HG03045 (cell line): Measurements from ENCODE around the gene TRABD2B.

Source experiments
- ATAC-seq: cut with Tn5 transposase; IDR thresholded peaks from one replicate; pipeline ENCODE4 v1.9.1; 2021; ENCODE audit warnings: mild to moderate bottlenecking, moderate library complexity; ENCODE audit not compliant: unreplicated experiment

TRABD2B gene

DNA sequence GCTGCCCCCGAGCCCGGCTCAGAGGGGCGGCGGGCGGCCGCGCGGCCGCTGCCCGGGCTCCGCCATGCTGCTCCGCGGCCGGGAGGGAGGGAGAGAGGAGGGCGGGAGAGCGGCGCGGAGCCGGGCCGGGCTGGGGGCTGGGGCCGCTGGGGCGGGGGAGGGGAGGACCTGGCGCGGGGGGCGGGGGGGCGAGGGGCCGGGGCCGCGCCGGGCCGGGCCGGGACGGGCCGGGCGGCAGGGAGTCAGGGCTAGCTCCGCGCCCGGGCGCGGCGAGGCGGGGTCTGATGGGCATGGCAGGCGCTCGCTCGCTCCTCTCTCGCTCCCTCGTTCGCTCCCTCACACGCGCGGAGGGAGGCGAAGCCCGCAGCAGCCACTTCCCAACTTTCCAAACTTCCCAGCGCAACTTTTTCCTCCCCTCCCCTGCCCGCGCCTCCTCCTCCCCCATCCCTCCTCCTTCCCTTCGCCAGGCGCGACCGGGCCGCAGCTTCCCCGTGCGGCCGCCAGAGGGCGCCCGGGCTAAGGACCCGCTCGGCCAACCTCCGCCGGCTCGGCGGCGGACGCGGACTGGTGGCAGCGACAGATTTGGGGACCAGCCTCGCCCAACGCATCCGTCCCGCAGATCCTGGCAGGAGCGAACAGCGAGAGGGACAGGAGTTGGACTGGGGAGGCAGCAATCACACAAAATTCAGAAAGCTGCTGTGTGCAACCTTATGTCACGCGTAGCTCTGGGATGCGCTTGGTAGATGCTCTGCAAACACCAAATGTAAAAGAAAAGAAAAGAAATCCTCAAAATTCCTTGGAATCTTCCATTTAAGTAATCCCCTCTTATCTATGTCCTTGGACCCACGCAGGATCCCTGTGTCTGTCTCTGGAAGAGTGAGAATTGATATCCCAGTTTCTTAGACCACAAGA, at the start of gene TRABD2B:
TSS of gene TRABD2B (minus strand) at position 97 of the 912 bp plus-strand sequence.
- peak; percentile 75 for ATAC-seq

DNA sequence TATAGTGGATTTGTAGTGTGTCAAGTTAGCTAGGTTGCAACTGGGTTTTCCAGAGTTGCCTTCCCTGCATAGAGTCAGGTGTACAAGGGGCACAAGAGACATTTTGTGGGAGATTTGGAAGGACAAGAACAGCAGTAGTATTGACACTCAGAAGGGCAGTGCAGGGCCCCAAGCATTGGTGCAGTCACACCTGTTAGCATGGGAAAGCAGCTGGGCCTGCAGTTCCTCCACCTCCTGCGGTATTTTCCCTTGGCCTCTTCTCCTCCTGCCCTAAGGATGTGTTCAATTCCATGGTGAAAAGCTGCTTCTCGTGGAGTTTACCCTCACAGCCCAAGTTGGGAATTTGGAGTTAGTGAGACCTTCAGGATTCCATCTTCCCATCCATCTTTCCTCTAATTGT, 47.1 kb upstream of the TRABD2B start:
- ATAC-seq: no peak

DNA sequence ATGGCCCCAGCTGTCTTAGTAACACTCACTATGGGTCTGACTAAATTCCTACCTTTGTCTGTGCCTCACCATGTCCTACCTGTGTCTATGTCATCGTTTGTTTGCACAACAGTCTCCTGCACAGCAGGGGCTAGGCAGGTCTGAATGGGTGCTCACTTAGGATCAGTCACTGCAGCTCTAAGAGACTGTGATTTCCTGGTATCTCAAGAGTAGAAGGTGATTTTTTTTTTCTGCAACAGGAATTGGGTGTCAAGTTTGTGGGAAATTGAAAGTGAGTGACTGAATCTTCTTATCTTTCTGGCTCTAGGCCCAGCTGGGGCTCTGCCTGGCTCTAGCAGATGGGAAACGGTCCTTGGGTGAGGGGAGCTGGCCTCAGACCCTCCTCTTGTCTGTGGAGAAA, 46.4 kb upstream of the TRABD2B start:
- ATAC-seq: no peak

DNA sequence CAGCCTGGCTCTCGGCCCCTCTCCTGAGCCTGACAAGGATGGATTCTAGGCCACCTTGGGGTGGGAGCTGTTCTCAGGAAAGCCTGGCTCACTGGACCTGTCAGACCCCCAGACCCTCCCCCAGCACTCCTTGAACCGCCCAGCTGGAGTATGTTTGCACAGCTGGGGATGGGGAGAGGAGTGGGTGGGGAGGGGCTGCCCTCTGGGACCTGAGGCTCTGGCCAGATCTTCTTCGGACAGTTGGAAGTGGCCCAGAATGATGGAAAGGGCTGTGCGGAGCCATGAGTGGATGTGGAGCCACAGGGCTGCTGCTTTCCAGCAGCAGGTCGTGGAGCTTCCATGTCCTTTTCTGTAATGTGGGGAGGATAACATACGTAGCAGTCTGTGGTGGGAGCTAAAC, 43.0 kb upstream of the TRABD2B start:
- no peak for ATAC-seq

DNA sequence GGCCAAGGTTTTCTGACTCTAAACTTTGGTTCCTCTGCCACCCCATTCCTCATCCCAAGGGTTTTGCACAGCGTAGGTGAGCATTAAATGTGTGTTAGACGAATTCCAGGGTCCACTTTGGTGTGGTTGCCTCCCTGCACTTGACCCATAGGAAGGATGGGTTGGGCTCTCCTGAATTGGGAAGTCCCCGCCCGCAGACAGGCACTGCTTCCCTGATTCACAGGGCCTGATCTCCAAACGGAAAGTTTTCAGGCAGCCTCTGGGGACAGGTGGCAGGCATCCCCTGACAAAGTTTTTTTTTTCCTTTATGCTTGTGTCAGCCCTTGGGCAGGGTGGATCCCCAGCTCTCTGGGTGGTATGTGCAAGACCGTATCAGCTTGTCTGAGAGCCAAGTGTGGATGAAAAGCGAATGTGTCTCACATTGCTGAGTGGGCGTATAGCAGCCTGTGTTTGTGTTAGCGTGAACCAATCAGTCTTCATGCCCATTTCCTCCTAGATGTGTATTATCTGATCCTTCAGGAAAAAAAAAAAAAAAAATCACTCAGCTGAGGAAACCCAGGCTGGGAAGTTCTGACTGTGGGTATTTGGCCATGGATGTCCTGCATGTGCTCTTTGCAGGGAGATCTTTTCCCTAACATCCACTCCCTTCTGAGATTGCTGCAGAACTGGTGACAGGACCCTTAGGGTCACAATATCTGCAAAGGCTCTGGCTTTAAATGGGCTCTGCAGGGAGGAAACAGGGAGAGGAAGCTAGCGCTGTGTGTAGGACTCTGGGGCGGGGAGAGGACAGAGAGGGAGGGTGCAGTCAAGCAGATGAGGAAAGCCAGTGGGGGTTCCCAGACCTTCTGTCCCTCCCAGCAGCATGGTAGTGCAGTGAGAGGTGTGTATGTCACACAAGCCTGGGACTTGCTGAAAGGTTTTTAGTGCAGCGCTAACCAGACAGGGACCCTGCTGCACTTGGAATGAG, 42.2 kb upstream of the TRABD2B start:
- no peak for ATAC-seq

DNA sequence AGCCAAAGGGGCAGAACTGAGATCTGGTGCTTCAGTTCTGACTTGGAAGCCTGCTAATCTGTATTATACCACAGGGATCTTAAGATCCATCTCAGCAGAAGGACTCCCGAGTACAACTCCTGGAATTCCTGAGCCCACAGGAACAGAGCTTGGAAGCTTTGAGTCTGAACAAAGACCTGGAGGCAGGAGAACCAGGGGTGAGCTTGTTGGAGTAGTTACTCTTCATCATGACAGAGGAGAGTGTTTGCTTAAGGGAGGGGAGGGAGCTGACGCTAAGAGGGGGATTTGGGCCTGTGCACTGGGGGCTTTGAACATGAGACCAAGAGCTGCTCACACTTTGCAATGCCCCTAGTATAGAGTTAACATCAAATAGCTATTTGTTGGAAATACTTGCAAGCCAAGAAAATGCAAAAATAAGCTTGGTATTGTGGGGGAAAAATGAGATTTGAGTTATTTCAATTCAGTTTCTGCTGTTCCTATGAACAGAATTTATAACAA, 41.1 kb upstream of the TRABD2B start:
- ATAC-seq: no peak

DNA sequence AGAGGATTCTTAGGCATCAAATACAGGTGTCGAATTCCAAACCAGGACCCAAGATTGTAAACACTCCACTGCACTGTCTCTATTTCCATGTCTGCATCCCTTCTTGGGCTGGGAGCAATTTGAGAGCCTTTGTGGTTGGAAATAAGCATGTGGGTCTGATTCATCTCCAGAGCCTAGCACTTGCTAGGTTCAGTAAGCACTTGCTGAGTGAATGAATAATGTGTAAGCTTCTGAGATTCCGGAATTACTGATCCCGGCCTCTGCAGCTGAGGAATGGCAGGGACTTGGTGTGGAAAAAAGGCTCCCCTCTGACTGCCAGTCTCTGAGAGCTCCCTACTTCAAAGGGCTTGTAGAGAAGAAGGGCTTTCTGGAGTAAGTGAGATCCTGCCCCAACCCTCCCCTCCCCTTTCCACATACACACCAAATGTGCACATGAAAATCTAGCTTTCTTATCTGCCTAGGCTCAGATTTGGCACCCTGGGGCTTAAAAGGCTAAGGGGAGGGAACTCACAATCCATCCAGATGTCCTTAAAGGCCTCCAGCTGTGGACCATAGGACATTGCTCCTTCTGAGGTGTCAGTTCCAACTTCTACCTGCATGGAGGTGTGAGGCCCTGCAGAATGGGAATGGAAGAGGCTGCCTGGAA, 39.6 kb upstream of the TRABD2B start:
- no peak for ATAC-seq

DNA sequence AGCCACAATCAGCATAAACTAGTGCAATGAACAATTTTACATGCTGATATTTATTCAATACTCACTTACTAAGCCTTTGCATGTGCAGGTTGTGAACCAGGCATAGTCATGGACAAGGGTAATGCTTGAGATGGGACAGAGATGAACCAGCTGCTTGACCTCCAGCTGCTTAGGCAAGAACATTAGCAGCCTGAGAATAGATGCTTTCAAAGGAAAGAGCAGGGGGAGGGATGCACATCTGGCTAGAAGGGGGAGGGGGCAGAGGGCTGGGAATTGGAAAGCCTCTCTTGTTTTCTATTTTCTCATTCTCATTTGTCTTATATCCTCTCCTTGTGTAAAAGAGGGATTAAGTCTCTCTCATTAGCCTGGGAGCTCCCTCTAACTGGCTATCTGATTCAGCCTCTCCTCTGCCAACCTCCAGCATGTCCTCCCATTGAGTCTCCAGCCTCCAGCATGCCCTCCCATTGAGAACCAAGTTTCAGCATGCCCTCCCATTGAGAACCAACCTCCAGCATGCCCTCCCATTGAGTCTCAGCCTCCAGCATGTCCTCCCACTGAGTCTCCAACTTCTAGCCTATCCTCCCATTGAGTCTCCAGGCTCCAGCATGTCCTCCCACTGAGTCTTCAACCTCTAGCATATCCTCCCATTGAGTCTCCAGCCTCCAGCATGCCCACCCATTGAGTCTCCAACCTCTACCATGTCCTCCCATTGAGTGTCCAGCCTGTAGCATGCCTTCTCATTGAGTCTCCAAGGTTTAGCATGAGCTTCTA, 38.4 kb upstream of the TRABD2B start:
- ATAC-seq: no peak

DNA sequence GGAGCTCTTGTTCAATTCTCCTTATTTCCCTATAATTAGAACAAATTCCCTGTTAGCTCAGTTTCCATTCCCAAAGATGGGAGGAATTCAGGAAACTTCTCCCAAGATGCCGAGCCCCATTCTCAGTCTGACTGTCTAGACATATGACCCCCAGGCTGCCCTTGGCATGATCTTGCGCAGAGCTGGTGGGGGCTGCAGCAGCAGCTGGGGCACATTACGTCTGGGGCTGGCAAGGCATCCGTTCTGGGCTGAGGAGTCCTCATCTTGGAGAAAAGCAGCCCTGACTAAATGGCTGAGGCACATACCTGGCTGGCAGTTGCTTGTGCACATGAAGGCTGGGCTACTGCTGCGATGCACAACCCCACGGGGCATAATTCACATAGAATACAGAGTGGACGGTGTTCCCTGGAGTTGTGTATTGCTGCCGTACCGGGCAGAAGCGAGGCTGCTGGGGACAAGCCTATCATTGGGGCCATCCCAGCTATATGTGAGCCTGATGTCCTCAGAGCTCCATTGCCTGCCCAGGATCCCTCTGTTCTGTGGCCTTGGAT, 36.4 kb upstream of the TRABD2B start:
- no peak for ATAC-seq

DNA sequence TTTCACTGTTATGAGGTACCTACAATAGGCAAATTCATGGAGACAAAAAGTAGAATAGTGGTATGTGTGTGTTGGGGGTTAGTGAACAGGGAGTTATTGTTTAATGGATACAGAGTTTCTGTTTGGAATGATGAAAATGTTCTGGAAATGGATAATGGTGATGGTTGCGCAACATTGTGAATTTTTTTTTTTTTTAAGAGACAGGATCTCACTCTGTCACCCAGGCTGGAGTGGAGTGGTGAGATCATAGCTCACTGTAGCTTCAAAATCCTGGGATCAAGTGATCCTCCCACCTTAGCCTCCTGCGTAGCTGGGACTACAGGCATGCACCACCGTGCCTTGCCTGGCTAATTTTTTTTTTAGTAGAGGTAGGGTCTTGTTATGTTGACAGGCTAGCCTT, 34.5 kb upstream of the TRABD2B start:
- ATAC-seq: no peak

DNA sequence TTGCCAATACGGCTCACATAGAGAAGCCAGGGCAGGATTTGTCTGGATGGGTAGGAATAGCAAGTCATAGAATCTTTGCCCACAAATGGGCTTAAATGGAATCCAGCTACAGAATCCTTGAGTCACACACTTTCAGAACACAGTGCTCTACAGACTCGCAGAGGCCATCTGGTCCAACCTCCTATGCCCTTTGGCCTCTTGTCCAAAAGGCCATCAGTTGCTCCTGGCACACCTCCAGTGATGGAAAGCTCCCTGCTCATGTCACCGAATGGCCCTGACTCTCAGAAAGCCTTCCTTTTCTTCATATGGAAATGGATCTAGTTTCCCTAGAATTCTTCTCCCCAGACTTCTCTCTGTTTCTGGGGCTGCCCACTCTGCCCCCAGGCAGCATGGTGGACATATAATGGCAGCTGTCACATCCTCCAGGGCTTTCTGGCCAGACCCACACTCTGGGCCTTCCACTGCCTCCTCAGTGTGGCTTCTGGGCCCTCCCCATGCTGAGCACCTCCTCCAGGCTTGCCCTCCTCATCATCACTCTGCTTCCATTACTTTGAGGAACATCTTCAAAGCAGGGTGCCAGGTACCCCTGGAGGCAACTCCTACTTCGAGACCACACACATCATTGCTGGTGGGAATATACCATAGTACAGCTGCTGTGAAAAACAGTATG, 33.6 kb upstream of the TRABD2B start:
- ATAC-seq: no peak

DNA sequence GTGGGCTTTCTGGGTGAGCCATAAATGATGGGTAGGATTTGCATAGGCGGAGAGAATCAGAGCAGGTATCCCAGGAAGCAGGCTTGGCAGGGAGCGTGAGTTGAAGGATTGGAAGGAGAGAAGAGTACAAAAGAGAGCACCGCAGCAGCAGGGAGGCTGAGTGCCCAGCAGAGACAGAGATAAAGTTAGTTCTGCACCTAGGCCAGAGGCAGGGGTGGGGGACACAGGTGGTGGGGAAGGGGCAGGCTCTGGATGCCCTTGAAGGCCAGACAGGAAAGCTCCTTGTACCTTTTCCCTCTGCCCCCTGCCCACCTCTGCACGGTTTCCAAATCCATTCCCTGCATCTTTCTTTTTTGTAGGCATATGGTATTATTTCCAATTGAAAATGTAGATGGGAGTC, 33.0 kb upstream of the TRABD2B start:
- no peak for ATAC-seq

DNA sequence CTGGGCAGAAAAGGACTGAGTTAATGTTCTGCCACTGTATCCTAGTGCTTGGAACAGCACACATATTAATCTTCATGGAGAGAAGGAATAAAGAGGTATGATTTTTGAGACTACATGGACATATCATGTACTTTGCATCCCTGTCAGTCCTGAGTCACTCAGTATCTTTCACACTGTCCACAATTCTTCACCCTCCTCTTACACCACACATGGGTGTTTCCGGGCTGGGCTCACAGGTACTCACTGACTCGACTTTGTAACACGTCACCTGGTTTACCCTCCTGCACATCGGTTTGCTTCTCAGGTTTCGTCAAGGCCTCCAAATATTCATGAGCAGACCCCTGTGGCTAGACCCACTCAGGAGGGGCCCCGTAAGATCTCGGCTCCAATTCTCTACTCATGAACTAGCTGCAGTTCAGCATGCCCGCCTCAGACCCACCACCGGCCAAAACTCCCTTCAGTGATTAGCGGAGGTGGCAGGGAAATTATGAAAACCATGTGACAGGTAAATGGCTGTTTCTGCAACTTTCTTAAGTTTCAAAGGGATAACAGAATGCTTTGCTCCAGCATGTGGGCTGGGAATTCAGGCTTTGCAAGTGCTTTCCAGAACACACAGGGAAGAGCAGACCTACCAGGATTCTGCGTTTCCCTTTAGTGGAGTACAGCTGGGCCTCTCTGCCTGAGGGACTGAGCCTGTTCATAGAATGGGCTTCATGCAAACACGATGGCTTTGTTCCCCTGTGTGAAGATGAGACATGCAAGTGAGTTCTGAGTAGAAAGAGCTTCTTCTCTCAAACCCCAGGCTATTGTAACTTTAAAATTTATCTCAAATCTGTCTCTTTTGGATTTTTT, 31.3 kb upstream of the TRABD2B start:
- no peak for ATAC-seq

DNA sequence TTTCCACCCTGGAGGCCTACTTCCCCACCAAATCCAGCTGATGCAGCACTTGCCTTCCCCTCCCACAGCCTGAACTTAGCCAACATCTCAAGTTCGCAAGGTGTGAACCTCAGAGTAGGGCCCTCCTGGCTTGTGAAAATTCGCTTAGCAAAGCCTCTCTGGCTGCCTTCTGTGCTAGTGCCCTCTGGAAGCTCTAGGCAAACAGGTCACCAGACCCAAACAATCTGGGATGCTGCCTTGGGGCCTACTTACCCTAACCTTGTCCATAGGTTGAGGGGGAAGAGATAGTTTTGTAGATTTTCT, 30.3 kb upstream of the TRABD2B start:
- ATAC-seq: no peak

DNA sequence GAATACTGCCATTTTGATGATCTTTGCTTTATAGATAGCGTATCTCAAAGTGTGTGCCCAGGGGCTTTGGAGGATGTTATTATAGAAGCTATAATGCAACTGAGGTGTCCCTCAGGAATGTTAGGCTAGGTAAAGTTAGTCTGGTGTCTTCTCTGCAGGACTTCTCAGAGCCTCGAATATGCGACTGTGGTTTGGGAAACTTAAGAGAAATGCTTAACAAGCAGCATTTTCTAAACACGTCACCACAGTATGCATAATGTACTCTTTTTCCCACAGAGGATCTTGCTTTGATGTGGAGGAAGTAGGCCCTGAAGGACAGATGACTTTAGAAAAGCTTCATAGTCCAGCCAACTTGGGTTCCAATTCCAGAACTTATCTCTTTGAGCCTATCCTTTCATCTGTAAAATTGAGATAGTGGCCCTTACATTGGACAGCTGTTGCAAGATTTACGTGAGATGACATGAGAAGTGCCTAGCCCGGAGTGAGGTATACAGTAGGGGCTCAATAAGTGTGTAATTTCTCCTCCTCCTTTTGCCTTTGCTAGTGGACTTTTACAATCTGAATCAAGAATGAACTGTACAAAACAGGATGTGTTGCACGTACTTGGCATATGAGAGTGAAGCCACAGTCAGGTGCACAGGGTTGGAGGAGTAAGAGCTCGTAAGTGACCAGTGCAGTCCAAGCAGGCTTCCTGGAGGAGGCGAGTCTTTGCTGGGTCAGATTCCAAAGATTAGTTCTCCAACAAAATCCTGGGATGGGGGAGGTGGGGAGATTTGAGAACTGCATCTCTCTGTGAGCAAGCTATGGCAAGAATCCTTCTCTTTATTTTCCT, 29.7 kb upstream of the TRABD2B start:
- ATAC-seq: no peak

DNA sequence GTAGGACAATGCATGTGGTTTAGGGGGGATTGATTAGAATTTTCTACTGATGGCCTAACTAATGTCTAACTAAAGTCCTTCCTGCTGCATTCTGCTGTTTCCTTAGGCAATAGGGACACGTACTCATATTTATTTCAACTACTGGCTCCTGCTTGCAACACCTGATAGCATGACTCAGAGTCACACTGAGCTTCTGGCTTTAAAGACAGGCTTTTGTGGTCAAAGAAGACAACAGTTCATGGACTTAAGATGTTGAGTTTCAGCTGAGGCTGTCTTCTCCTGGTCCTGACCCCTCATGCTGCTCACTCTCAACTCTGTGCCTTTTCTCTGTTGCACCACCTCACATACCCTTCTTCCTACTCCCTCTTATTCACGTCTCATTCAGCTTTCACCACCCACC, 29.1 kb upstream of the TRABD2B start:
- ATAC-seq: no peak

DNA sequence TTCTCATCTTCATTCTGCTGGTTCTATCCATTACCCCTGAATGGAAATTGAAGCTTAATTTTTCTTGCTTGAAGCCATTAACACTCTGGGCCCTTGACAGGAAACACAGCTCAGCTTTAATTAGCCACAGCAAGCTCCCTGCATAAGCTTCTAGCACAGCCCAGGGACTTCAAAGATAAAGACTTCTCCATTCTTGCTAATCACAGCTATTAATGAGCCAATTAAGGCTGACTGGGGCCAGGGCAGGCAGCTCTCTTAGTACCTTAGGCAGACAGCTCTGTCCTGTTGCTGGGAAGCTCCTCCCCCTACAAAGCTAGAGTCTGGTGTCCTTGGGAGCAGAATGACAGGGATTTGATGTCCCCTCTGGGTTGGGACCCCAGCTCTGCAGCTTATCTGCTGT, 27.9 kb upstream of the TRABD2B start:
- ATAC-seq: no peak

DNA sequence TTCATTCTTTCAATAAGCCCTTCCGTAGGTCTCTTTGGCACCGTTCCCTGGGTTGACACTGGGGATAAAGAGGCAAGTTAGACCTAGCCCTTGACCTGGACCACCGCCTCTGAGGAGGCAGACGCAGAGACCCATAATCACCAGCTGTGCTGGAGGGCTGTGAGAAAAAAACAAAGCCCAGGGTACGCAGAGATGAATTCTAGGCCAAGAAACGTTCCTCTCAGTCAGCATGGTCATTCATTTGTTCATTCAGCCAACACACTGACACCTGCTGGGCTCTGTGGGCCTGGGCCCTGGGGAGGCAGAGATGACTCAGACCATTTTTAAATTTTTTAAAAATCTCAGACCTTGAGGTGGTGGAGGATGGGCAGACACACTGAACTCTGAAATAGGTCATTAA, 26.3 kb upstream of the TRABD2B start:
- ATAC-seq: no peak
